Hematopoietic multipotent progenitor cell treated with erythropoietin and hydrocortisone succinate and interleukin-3 and kit ligand, for 15 days (in vitro differentiated cells): Measurements from ENCODE around the gene TRAF5.
A peak's percentile ranks its signal among the peaks of the same experiment; 100 is the strongest.
"Not testable (repeated sequence)": the region's sequence is repeated elsewhere in the genome, so short reads cannot be mapped to it uniquely, and the experiment has no call there.

ENCODE experiments used
- DNase-seq: peaks from one replicate; pipeline ENCODE4 v3.0.0-alpha.2; 2015; ENCODE audit warnings: low spot score

The TRAF5 gene

DNA sequence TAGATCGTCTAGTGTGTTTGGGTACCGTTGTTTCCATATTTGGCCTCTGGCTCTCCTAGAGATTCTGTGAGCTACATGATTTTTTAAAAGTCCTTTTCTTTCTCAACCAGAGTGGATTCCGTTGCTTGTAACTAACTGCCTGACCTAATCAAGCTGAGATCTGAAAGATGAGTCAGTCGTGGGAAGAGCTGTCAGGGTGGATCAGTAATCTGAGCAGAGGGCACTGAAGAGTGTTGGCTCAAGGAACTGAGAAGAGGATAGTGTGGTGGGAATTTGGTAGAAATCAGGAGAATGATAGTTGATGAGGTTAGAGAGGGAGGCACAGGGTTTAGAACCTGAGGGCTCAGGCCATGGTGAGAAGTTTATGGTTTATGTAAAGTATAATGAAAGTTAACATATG is 52.2 kb downstream of the TRAF5 start:
- no peak for DNase-seq

DNA sequence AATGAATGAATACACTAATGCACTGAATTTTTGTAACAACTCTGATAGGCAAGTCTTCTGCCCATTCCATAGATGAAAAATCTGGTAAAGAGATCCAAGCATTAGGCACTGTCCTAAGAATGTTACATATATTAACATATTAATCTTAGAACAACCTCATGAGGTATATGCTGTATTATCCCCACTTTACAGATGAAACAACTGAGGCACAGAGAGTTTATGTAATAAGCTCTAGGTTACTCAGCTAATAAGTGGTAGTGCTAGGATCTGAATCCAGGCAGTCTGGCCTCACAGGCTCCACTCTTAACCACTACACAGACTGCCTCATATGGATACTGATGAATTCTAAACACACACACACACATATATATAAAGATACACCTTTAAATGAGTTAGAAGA is 52.8 kb downstream of the TRAF5 start:
- no peak for DNase-seq

DNA sequence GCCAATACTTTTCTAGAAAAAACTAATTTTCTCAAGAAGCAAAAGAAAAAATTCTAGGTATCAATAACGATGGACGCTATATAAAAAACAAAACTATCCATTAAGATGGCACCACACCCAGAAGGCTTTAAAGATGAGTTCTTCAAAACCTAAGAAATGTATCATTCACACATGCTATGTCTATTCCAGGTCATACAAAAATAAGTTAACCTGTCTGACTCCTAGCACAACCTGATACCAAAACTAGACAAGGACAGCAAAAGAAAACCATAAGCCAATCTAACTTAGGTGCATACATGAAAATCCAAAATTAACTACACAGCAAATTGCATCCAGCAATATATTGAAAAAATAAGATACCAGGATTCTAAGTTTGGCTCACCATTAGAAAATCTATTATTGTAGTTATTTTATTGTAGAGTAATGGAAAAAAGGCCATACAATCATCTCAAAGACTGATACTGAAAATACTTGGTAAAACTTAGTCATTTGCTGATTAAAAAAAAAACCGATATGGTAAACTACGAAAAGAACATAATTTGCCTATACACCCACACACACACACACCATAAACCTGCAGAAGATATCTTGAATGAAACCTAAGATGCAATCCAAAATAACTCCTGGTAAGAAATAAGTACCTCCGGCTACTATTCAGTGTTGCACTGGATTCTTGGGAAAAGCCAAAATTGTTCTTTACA is 55.0 kb downstream of the TRAF5 start:
- no peak for DNase-seq

DNA sequence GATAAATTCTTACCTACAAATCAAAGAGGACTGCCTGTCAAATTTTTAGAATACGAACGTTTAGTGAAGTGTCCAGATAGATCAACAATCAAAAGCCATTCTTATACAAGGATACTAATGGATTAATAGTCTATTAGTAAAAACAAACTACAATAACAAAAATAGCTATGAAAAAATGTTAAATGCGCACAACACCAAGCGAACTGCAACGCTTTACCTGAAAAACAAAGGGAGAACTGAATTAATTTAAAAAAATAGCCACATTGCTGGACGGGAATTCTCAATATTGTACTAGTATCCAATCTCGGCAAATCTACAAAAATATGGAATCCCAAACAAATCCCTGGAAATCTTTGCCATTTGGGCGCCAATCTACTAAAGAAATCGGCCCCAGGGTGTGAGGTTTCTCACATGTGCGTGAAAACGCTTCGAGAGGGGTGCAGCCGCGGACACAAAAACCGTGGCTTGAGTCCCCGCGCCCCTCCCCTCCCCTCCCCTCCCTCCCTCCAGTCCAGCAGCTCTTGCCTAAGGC is 55.6 kb downstream of the TRAF5 start:
- DNase-seq = no peak

DNA sequence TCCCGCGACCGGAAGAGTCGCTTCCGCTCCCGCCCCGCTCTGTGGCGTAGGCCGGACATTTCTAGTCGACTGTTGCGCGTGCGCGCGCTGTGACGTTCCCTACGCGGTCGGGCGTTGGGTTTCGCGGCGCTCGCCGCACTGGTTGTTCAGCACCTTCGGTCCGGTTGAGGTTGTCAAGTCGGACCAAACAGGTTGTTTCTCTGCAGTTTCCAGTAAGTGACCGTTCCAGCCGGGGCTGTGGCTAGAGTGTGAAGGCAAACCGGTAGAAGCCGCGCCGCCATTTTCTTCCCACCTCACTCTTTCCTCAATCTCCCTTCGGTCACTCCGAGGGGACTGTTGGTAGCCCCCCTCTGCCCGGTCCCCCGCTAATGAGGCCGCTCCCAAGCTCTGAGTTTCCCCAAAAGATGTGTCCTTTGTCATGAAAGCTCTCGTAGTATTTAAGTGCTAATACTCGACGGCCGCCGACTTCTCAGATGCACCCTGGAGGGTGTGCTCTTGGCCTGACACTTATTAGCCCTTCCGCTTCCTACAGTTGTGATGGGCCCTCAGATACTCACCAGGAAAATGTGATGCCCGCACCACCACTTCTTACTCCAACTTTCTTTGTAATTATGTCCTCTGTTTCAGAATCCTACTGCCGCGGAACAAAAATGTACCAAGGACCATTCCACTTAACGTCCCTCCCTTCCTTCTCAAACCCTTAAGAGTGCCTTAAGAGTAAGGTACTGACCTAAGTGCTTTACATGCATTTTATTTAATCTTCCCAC is 56.3 kb downstream of the TRAF5 start:
- DNase-seq = peak; percentile 73

DNA sequence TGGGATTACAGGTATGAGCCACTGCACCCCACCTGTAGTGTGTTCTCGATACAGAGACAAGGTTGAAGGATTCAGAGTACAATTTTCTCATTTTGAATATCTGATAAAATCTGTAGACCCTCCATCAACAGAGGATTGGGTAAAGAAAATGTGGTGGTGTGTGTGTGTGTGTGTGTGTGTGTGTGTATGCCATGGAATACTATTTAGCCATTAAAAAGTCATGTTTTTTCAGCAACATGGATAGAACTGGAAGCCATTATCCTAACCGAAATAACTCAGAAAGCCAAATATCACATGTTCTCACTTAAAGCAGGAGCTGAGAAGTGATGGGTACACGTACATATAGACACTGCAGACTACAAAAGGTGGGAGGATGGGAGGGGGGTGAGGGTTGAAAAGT is 57.9 kb downstream of the TRAF5 start:
- no peak for DNase-seq

DNA sequence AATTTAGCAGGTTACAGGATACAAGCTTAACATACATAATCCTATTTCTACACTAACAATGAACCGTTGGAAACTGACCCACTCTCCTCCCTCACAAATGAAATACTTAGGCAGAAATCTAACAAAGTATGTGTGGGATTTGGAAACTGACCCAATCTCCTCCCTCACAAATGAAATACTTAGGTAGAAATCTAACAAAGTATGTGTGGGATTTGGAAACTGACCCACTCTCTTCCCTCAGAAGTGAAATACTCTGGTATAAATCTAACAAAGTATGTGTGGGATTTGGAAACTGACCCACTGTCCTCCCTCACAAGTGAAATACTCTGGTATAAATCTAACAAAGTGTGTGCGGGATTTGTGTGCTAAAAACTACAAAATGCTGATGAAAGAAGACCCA is 60.3 kb downstream of the TRAF5 start:
- DNase-seq = no peak

DNA sequence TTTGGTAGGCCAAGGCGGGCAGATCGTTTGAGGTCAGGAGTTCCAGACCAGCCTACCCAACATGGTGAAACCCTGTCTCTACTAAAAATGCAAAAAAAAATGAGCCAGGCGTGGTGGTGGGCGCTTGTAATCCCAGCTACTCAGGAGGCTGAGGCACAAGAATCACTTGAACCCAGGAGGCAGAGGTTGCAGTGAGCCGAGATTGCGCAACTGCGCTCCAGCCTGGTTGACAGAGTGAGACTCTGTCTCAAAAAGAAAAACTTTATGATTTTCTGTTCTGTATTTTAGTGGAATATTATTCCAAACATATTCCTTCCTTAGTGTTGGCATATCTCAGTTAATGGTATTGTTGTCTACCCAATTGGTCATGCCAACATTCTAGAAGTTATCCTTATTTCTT is 64.2 kb downstream of the TRAF5 start:
- not testable (repeated sequence) for DNase-seq

DNA sequence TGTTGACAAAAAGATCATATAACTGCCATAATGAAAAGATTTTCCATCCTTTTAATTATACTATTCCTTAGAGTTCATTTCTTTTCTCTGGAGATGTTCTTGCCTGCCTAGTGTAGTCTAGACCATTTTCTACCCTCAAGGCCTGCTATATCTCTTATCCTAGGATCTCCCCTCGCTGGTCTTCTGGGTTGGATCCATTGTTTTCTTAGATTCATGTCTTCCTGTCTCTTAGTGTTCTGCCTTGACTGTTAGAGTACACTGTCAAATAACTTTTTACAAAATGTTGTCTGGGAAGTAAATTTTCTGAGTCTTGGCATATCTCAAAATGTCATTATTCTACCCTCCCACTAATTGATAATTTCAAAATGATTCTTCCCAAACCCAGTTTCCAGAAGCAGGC is 66.6 kb downstream of the TRAF5 start:
- no peak for DNase-seq

DNA sequence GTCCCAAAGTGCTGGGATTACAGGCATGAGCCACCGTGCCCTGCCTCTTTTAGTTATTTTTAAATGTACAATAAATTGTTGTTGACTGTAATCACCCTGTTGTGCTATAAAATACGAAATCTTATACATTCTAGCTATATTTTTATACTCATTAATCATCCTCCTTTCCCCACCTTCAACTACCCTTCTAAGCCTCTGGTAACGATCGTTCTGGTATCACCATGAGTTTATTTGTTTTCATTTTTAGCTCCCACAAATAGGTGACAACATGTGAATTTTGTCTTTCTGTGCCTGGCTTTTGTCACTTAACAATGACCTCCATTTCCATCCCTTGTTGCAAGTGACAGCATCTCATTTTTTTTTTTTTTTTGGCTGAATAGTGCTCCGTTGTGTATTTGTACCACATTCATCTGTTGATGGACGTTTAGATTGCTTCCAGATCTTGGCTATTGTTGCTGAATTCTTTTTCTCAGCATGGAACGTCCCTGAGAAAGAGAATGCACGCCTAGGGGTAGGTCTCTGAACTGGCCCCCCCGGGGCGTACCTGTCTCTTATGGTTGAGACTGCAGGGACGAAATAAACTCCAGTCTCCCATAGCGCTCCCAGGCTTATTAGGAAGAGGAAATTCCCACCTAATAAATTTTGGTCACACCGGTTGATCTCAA is 71.8 kb downstream of the TRAF5 start:
- DNase-seq = not testable (repeated sequence)

DNA sequence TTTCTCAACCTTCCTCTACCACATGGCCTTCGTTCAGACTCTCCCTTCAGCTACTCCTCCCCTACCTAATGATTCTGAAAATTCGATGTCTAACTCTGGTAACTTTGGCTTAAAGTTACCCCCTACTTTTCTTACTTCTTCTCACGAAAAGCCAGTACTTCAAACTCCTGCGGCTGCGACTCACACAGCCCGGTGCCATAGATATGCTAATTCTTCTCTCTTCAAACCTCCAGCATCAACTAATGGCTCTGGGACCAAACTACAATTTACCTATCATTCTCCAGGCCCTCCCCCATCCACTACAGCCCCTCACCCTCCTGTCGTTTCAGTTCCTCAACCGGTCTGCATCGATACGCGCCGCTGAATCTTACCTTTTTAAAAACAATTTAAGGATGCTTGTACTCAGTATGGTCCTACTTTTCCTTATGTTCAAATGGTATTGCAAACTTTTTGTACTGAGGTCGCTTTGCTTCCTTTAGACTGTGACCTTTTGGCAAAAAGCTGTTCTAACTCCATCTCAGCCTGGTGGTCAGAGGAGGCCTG is 73.3 kb downstream of the TRAF5 start:
- DNase-seq = not testable (repeated sequence)

DNA sequence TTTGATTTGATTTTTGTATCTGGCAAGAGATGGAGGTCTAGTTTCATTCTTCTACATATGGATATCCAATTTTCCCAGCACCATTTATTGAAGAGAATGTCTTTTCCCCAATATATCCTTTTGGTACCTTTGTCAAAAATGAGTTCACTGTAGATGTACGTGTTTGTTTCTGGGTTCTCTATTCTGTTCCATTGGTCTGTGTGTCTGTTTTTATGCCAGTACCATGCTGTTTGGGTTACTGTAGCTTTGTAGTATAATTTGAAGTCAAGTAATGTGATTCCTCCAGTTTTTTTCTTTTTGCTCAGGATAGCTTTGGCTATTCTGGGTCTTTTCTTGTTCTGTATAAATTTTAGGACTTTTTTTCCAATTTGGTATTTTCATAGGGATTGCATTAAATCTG is 75.1 kb downstream of the TRAF5 start:
- not testable (repeated sequence) for DNase-seq

DNA sequence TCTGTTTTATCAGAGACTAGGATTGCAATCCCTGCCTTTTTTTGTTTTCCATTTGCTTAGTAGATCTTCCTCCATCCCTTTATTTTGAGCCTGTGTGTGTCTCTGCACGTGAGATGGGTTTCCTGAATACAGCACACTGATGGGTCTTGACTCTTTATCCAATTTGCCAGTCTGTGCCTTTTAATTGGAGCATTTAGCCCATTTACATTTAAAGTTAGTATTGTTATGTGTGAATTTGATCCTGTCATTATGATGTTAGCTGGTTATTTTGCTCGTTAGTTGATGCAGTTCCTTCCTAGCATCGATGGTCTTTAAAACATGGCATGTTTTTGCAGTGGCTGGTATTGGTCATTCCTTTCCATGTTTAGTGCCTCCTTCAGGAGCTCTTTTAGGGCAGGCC is 79.5 kb downstream of the TRAF5 start:
- DNase-seq = not testable (repeated sequence)

DNA sequence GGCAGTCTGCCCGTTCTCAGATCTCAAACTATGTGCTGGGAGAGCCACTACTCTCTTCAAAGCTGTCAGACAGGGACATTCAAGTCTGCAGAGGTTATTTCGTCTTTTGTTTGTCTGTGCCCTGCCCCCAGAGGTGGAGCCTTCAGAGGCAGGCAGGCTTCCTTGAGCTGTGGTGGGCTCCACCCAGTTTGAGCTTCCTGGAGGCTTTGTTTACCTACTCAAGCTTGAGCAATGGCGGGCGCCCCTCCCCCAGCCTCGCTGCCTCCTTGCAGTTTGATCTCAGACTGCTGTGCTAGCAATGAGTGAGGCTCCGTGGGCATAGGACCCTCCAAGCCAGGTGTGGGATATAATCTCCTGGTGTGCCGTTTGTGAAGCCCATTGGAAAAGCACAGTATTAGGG is 81.1 kb downstream of the TRAF5 start:
- DNase-seq = not testable (repeated sequence)

DNA sequence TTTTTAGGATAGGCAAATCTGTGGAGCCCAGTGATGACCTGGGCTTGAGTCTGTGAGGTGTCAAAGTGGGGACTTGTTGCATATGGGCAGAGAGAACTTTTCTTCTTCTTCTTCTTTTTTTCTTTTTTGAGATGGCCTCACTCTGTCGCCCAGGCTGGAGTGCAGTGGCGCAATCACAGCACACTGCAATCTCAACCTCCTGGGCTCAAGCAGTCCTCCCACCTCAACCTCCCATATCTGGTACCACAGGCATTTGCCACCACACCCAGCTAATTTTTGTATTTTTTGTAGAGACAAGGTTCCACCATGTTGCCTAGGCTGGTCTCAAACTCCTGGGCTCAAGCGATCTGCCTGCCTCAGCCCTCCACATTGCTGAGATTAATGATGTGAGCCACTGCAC is 85.0 kb downstream of the TRAF5 start:
- no peak for DNase-seq

DNA sequence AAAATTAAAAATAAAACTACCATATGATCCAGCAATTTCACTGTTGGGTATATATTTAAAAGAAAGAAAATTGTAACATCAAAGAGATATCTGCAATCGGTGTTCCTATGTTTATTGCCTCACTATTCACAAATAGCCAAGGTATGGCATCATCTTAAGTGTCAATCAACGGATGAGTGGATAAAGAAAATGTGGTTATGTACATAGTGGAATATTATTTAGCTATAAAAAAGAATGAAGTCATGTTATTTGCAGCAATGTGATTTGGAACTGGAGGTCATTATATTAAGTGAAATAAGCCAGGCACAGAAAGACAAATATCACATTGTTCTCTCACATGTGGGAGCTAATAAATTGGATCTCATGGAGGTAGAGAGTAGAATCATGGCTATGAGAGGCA is 89.1 kb downstream of the TRAF5 start:
- DNase-seq = no peak

DNA sequence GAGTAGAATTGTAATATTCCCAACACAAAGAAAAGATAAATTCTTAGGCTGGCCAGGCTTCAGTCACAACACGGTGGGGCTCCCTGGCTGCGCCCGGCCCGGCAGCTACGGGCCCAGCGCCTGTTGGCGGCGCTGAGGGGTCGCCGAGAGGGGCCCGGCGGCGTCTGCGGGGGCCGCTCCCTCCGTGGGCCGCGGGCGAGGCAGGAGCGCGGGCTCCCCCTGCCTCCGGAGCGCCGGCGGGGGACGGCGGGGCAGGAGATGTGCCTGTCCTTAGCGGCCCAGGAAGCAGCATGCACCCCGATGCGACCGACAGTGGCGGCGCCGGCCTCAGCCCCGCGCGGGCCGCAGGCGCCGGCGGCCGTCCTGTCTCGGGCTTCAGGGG is 89.6 kb downstream of the TRAF5 start:
- not testable (repeated sequence) for DNase-seq

DNA sequence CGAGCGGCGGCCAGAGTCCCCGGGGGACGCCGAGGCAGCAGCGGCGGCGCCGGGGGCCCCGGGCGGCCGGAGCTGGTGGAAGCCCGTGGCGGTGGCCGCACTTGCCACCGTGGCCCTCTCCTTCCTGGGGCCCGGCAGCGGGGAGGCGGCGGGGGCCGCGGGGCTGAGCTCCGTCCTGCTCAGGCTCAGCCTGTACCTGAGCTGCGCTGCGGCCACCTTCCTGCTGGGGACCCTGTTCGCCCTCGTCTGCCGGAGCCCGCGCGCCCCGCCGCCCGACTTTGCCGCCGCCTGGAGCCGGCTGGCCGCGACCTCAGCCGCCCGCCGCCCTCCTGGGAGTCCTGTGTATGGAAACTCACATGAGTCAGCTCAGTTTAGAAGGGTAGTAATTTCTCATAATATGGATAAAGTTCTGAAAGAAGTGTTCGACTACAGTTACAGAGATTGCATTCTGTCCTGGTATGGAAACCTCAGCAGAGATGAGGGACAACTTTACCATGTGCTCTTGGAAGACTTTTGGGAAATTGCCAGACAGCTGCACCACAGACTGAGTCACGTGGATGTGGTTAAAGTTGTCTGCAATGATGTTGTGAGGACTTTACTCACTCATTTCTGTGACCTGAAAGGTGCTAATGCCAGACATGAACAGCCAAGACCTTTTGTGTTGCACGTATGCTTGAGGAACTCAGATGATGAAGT is 90.1 kb downstream of the TRAF5 start:
- not testable (repeated sequence) for DNase-seq

DNA sequence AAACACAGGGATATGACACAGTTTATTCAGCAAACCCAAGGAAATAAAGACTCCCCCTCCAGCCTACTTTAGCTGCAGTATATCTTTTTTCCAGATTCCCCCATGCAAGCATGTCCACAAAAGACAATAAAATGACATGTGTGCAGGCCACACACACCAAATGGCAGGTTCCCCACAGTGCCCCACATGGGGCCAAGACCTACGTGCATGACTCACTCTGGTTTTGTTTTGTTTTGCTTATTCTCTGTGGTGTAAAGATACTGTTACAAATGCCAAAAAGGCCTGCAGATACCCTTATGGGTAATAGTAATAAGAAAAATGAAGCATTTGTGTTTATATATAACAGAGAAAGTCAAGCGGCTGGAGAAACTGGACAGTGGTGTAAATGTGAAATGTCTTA is 93.8 kb downstream of the TRAF5 start:
- DNase-seq = no peak

DNA sequence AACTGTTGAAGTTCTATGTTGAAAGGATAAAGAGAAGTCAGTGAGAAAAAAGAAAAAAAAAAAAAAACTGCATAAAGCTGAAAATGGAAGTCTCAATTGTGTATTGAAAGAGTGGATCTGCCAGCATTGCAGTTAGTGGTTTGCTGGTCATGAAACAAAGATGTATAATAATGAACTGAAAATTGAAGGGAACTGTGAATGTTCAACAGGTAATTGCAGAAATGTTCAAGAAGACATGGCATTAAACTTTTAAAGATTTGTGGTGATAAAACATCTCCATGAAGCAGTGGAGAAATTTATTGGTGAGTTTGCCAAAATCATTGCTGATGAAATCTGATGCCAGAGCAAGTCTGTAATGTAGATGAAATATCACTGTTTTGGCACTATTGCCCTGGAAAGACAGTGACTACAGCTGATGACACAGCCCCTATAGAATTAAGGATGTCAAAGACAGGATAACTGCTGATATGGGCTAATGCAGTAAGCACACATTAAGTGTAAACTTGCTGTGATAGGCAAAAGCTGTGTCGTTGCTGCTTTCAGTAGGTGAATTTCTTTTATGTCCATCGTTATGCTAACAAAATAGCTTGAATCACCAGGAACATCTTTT is 94.3 kb downstream of the TRAF5 start:
- DNase-seq = no peak

DNA sequence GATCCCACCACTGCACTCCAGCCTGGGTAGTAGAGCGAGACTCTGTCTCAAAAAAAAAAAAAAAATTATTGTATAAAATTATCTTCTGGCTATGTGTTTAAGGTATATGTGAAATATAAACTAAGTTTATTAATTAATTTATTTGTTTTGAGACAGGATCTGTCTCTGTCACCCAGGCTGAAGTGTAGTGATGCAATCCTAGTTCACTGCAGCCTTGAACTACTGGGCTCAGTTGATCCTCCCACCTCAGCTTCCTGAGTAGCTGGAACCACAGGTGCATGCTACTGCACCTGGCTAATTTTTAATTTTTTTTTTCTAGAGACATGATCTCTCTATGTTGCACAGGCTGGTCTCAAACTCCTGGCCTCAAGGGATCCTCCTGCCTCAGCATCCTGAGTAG is 97.4 kb downstream of the TRAF5 start:
- DNase-seq = no peak
